ENCODE measurements around the gene VAMP3.

GRCh38 chr1:7745783-7746182, 25.3 kb upstream of the VAMP3 start:
- no peak for TF ChIP-seq CTCF (conservative IDR thresholded peaks at IDR 0.05; ENCODE audit: low read length)
- no peak for TF ChIP-seq EZH2phosphoT487 (IDR thresholded peaks at IDR 0.05; ENCODE audit: borderline replicate concordance)
